ENCODE results near the gene PDLIM5. TPM values are rescaled to one million over a fixed set of nuclear protein-coding genes. Genes with fewer than 3 reads are reported as not detected.
A peak's percentile ranks its signal among the peaks of the same experiment; 100 is the strongest.

PDLIM5 gene
- total RNA-seq, 1 donor from 2014 or later, result 82.9 TPM

DNA sequence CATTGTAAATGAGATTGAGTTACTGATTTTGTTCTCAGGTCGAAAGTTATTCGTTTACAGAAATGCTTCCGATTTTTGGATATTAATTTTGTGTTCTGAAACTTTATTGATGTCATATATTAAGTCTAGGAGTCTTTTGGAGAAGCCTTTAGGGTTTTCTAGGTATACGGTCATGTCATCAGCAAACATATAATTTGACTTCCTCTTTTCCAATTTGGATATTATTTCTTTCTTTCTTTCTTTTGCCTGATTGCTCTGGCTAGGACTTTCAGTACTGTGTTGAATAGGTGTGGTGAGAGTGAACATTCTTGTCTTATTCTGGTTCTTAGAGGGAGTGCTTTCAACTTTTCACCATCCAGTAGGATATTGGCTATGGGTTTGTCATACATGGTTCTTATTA is 35.4 kb upstream of the PDLIM5 start:
- DNase-seq (ENCODE audit: low read depth) (no peak), FAIRE-seq (no peak)
- Histone ChIP-seq H3K27me3 (ENCODE audit: control insufficient read depth, insufficient read depth, low read length) (no peaks in the 10 kb centered on the region), H3K36me3 (ENCODE audit: control insufficient read depth, insufficient read depth, low read length) (no peaks in the 10 kb centered on the region), H3K4me3 (ENCODE audit: low read depth, low read length) (no peak overlapping the region)
- TF ChIP-seq, protein P1, sequence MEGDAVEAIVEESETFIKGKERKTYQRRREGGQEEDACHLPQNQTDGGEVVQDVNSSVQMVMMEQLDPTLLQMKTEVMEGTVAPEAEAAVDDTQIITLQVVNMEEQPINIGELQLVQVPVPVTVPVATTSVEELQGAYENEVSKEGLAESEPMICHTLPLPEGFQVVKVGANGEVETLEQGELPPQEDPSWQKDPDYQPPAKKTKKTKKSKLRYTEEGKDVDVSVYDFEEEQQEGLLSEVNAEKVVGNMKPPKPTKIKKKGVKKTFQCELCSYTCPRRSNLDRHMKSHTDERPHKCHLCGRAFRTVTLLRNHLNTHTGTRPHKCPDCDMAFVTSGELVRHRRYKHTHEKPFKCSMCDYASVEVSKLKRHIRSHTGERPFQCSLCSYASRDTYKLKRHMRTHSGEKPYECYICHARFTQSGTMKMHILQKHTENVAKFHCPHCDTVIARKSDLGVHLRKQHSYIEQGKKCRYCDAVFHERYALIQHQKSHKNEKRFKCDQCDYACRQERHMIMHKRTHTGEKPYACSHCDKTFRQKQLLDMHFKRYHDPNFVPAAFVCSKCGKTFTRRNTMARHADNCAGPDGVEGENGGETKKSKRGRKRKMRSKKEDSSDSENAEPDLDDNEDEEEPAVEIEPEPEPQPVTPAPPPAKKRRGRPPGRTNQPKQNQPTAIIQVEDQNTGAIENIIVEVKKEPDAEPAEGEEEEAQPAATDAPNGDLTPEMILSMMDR (IDR thresholded peaks at IDR 0.05; ENCODE audit: insufficient read depth, low read length, severe bottlenecking), result no peak

DNA sequence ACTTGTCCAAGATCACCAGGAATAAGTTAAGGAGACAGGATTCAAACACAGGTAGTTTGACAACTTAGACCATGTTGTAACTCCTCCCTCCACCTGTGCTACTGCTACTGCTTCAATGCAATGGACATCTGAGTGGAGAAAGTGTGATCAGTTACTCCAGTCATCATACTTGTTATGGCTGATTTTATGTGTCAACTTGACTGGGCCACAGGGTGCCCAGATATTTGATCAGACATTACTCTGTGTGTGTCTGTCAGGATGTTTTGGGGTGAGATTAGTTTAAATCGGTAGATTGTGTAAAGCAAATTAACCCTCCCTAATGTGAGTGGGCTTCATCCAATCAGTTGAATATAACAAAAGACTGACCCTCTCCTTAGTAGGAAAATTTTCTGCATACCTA is 34.8 kb upstream of the PDLIM5 start:
- FAIRE-seq (peak; percentile 13), DNase-seq (ENCODE audit: low read depth) (no peak)
- Histone ChIP-seq H3K4me3 (ENCODE audit: low read depth, low read length) (no peak overlapping the region), H3K27me3 (ENCODE audit: control insufficient read depth, insufficient read depth, low read length) (no peaks in the 10 kb centered on the region), H3K36me3 (ENCODE audit: control insufficient read depth, insufficient read depth, low read length) (no peaks in the 10 kb centered on the region)
- TF ChIP-seq, protein P1 (IDR thresholded peaks at IDR 0.05; ENCODE audit: insufficient read depth, low read length, severe bottlenecking), result no peak

DNA sequence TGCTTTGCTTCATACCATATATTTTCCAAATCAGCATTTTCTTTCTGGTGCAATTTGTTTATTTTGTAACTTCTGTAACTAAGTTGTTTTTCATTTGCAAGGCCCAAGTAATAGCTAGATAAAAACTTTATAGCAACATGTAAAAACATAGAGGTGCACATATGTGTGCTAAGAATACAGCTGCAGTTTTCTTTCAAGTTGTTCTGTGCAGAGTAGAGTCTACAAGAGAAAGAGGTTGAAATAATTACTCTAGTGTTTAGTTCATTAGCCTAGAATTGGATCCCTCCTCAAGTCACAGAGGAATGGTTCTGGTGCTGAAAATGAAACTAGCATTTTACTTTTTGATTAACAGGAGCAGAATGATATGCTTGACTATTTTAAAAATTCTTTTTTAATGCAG is 32.2 kb upstream of the PDLIM5 start:
- Histone ChIP-seq H3K27me3 (ENCODE audit: control insufficient read depth, insufficient read depth, low read length) (no peaks in the 10 kb centered on the region), H3K36me3 (ENCODE audit: control insufficient read depth, insufficient read depth, low read length) (no peaks in the 10 kb centered on the region), H3K4me3 (ENCODE audit: low read depth, low read length) (no peak overlapping the region)
- no peak for DNase-seq (ENCODE audit: low read depth)
- TF ChIP-seq, protein P1 (IDR thresholded peaks at IDR 0.05; ENCODE audit: insufficient read depth, low read length, severe bottlenecking), result no peak
- FAIRE-seq, result no peak

DNA sequence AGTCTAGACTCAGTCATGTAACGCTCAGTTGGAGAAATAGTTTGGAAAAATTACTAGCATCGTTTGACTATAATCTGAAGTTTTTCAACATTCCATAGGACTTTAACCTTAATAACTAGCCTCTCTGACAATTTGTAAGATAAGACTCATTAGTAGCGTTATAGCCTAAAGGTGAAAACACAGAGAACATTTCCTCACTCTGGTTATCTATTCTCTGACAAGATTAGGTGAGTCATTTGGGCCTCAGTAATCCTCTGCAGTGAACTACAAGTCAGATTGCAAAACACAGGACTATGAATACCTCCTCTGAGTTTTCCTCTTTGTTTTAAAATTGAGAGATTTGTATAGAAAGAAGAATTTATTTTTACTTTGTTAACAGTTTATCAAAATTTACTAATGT is 31.8 kb upstream of the PDLIM5 start:
- Histone ChIP-seq H3K27me3 (ENCODE audit: control insufficient read depth, insufficient read depth, low read length) (no peaks in the 10 kb centered on the region), H3K36me3 (ENCODE audit: control insufficient read depth, insufficient read depth, low read length) (no peaks in the 10 kb centered on the region), H3K4me3 (ENCODE audit: low read depth, low read length) (no peak overlapping the region)
- no peak for FAIRE-seq
- TF ChIP-seq, protein P1 (IDR thresholded peaks at IDR 0.05; ENCODE audit: insufficient read depth, low read length, severe bottlenecking), result no peak
- peak; percentile 97 for DNase-seq (ENCODE audit: low read depth)

DNA sequence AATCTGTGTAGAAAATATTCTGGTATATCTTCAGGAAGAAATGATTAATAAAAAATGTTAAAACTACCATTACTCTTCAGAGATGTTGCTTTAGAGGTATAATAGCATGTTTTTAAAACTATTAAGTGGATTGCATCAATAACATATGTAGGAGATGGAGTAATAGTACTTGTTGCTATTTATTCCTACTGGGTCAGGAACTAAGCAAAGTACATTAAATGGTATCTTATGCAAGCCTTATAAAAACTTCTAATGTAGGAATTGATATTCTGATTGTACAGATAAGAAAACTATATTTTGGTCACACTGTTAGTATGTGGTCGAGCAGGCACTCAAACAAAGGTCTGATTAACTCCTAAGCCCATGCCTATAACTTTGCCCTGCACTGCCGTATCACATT is 31.4 kb upstream of the PDLIM5 start:
- no peaks in the 10 kb centered on the region for H3K36me3 ChIP-seq (ENCODE audit: control insufficient read depth, insufficient read depth, low read length)
- FAIRE-seq, result no peak
- no peak for DNase-seq (ENCODE audit: low read depth)
- no peak overlapping the region for H3K4me3 ChIP-seq (ENCODE audit: low read depth, low read length)
- no peaks in the 10 kb centered on the region for H3K27me3 ChIP-seq (ENCODE audit: control insufficient read depth, insufficient read depth, low read length)
- TF ChIP-seq, protein P1 (IDR thresholded peaks at IDR 0.05; ENCODE audit: insufficient read depth, low read length, severe bottlenecking), result no peak

DNA sequence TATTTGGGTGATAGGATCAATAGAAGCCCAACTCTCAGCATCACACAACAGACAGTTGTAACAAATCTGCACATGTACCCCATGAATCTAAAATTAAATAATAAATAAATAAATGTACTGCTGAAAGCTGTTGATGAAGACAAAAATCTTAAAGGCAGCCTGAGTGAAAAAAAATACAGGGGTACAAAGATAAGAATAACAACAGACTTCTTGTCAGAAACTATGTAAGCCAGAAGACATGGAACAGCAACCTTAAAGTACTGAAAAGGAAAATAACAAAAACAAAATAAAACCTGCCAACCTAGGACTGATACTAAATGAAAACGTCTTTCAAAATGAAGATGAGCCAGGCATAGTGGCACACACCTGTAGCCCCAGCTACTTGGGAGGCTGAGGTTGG is 25.0 kb upstream of the PDLIM5 start:
- FAIRE-seq, result no peak
- TF ChIP-seq, protein P1 (IDR thresholded peaks at IDR 0.05; ENCODE audit: insufficient read depth, low read length, severe bottlenecking), result no peak
- Histone ChIP-seq H3K27me3 (ENCODE audit: control insufficient read depth, insufficient read depth, low read length) (no peaks in the 10 kb centered on the region), H3K36me3 (ENCODE audit: control insufficient read depth, insufficient read depth, low read length) (no peaks in the 10 kb centered on the region), H3K4me3 (ENCODE audit: low read depth, low read length) (no peak overlapping the region)
- no peak for DNase-seq (ENCODE audit: low read depth)
